ENCODE measurements around the gene CBL.
A peak's percentile ranks its signal among the peaks of the same experiment; 100 is the strongest.

Gene CBL

GRCh38 chr11:119350302-119350701 lies 144.2 kb downstream of the CBL start:
- DNase-seq, result no peak

GRCh38 chr11:119351232-119351631 lies 145.1 kb downstream of the CBL start:
- DNase-seq, result no peak

- DNase-seq, result peak; percentile 43
Observed at GRCh38 chr11:119352857-119353260, 146.7 kb downstream of the CBL start.

GRCh38 chr11:119355091-119355843 lies 149.1 kb downstream of the CBL start:
- DNase-seq, result no peak

GRCh38 chr11:119356349-119357031 lies 150.4 kb downstream of the CBL start:
- peak; percentile 92 for DNase-seq

- no peak for DNase-seq
Observed at GRCh38 chr11:119357074-119357473, 150.9 kb downstream of the CBL start.

All from femur (tissue), 1 donor.